ENCODE results near the gene HSH2D. TPM values are rescaled to one million over a fixed set of nuclear protein-coding genes. Genes with fewer than 3 reads are reported as not detected.

HSH2D gene
- total and polyA plus RNA-seq, 4 donors, result 5.5 to 9.3 (median 6.4) TPM

DNA sequence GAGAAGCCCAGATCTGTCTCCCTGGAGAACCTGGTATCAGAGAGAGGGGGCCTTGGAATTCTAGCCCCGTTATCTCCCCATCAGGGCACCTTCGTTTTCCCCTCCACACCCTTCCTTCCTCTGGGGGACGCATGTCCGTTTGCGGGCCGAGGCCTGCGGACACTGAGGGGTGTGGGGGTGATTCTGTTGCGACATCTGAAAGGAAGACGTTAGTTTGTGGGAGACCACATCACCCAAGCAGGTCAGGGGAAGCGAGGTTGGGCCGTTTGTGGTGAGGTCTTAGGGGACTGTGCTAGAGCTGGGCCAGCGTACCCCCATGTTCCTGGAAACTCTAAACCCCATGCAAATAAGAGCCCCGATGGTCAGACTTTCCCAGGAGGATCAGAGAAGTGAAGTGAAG is 3.7 kb upstream of the HSH2D start:
- Histone ChIP-seq H3K36me3 (ENCODE audit: control insufficient read depth in 4 of 4, insufficient read depth in 4 of 4, low read length in 4 of 4) (no peaks in the 10 kb centered on the region), H3K4me3 (no peak overlapping the region), H3K4me1 (ENCODE audit: control insufficient read depth in 5 of 5, insufficient read depth in 5 of 5, low read length in 5 of 5) (peaks cover 0 to 8% (median 0%) of the 10 kb centered on the region in 5 donors), H3K27me3 (ENCODE audit: control insufficient read depth in 3 of 3, insufficient read depth in 3 of 3, low read length in 2 of 3) (no peaks in the 10 kb centered on the region), H3K27ac (ENCODE audit: low read depth in 1 of 2, low read length in 1 of 2) (no peak overlapping the region), H3K9me3 (ENCODE audit: control insufficient read depth in 4 of 4, insufficient read depth in 3 of 4, low read length in 3 of 4) (no peaks in the 10 kb centered on the region), H3K9ac (ENCODE audit: insufficient read depth in 1 of 2, low read length in 2 of 2) (no peak overlapping the region)
- DNase-seq, result no peak
- WGBS, 2 donors, result 26 to 43% methylated on average over 13 of the region's 13 CpGs
- TF ChIP-seq, protein P1, sequence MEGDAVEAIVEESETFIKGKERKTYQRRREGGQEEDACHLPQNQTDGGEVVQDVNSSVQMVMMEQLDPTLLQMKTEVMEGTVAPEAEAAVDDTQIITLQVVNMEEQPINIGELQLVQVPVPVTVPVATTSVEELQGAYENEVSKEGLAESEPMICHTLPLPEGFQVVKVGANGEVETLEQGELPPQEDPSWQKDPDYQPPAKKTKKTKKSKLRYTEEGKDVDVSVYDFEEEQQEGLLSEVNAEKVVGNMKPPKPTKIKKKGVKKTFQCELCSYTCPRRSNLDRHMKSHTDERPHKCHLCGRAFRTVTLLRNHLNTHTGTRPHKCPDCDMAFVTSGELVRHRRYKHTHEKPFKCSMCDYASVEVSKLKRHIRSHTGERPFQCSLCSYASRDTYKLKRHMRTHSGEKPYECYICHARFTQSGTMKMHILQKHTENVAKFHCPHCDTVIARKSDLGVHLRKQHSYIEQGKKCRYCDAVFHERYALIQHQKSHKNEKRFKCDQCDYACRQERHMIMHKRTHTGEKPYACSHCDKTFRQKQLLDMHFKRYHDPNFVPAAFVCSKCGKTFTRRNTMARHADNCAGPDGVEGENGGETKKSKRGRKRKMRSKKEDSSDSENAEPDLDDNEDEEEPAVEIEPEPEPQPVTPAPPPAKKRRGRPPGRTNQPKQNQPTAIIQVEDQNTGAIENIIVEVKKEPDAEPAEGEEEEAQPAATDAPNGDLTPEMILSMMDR (IDR thresholded peaks at IDR 0.05; ENCODE audit: control extremely low read depth, extremely low read depth), result no peak
- ATAC-seq (ENCODE audit: insufficient read depth, low FRiP score), result no peak

DNA sequence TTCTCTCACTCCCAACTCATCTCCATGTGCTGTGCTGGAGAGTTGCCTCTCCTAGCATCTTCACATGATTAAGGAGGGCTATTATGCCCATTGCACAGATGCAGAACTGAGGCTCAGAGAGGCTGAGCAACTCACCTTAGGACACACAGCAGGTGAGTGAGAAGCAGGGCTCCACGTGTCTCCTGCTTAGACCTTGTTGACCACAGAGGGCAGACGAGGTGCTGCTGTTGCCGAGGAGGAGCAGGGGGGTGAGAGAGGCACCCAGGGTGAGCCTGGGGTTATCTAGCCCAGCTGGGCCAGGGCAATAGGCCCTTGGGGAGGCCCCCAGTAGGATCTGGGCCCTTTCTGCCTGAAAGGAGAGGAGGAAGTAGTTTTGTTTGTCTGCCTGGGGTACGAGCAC is 2.4 kb upstream of the HSH2D start:
- no peak overlapping the region for H3K4me3 ChIP-seq
- no peak overlapping the region for H3K9ac ChIP-seq (ENCODE audit: insufficient read depth in 1 of 2, low read length in 2 of 2)
- no peaks in the 10 kb centered on the region for H3K36me3 ChIP-seq (ENCODE audit: control insufficient read depth in 4 of 4, insufficient read depth in 4 of 4, low read length in 4 of 4)
- peaks cover 0 to 8% (median 0%) of the 10 kb centered on the region in 5 donors for H3K4me1 ChIP-seq (ENCODE audit: control insufficient read depth in 5 of 5, insufficient read depth in 5 of 5, low read length in 5 of 5)
- no peaks in the 10 kb centered on the region for H3K27me3 ChIP-seq (ENCODE audit: control insufficient read depth in 3 of 3, insufficient read depth in 3 of 3, low read length in 2 of 3)
- no peaks in the 10 kb centered on the region for H3K9me3 ChIP-seq (ENCODE audit: control insufficient read depth in 4 of 4, insufficient read depth in 3 of 4, low read length in 3 of 4)
- H3K27ac ChIP-seq (ENCODE audit: low read depth in 1 of 2, low read length in 1 of 2), result no peak overlapping the region
- 17 to 51% methylated on average over 4 of the region's 4 CpGs for WGBS, 2 donors
- DNase-seq, result no peak
- TF ChIP-seq, protein P1 (IDR thresholded peaks at IDR 0.05; ENCODE audit: control extremely low read depth, extremely low read depth), result no peak
- ATAC-seq (ENCODE audit: insufficient read depth, low FRiP score), result no peak

DNA sequence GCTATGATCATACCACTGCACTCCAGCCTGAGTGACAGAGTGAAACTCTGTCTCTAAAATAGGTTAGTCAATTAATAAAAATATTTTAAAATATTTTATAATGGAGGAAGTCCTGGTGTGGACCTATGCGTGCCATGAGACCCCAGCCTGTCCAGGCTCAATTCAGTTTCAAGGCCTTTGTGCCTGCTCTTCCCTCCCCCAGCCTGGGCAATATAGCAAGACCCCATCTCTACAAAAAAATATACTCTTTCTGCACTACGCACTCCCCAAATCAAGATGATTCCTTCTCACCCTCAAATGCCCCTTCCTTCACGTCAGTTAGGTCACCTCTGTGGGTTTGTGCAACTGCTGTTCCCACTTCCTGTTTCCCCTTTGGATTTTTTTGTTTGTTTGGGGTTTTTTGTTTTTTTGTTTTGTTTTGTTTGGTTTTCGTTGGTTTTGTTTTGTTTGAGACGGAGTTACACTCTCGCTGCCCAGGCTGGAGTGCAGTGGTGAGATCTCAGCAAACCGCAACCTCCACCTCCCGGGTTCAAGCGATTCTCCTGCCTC is 1.4 kb upstream of the HSH2D start:
- H3K36me3 ChIP-seq (ENCODE audit: control insufficient read depth in 4 of 4, insufficient read depth in 4 of 4, low read length in 4 of 4), result no peaks in the 10 kb centered on the region
- H3K27me3 ChIP-seq (ENCODE audit: control insufficient read depth in 3 of 3, insufficient read depth in 3 of 3, low read length in 2 of 3), result no peaks in the 10 kb centered on the region
- no peak overlapping the region for H3K4me3 ChIP-seq
- H3K4me1 ChIP-seq (ENCODE audit: control insufficient read depth in 5 of 5, insufficient read depth in 5 of 5, low read length in 5 of 5), result peaks cover 0 to 8% (median 0%) of the 10 kb centered on the region in 5 donors
- ATAC-seq (ENCODE audit: insufficient read depth, low FRiP score) (no peak), DNase-seq (no peak)
- peak overlapping the region in 1 of 2 donors; percentile 5 for H3K27ac ChIP-seq (ENCODE audit: low read depth in 1 of 2, low read length in 1 of 2)
- WGBS, 2 donors, result 56 to 67% methylated on average over 9 of the region's 9 CpGs
- no peaks in the 10 kb centered on the region for H3K9me3 ChIP-seq (ENCODE audit: control insufficient read depth in 4 of 4, insufficient read depth in 3 of 4, low read length in 3 of 4)
- TF ChIP-seq, protein P1 (IDR thresholded peaks at IDR 0.05; ENCODE audit: control extremely low read depth, extremely low read depth), result no peak
- H3K9ac ChIP-seq (ENCODE audit: insufficient read depth in 1 of 2, low read length in 2 of 2), result no peak overlapping the region

DNA sequence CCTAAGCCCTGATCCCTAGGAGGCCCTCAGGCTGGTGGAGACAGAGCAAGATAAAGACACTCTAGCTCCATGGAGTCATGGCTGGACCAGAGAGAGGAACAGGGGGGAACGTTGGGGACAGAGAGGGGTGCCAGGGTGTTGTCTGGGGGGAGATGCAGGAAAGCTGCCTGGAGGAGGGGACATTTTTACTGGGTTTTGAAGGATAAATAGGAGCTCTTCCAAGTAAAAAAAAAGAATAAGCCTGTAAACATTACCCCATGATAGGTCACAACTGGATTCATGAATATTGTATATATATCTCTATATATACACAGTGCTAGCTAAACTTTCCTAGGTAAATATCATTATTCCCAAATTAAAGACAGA is 714 bp downstream of the HSH2D start:
- H3K4me1 ChIP-seq (ENCODE audit: control insufficient read depth in 5 of 5, insufficient read depth in 5 of 5, low read length in 5 of 5), result peaks cover 0 to 8% (median 0%) of the 10 kb centered on the region in 5 donors

More for the DNA sequence above, 714 bp downstream of the HSH2D start:
- 50 to 53% methylated on average over 1 of the region's 1 CpG for WGBS, 2 donors
- no peak for DNase-seq
- no peak overlapping the region for H3K4me3 ChIP-seq
- H3K9me3 ChIP-seq (ENCODE audit: control insufficient read depth in 4 of 4, insufficient read depth in 3 of 4, low read length in 3 of 4), result no peaks in the 10 kb centered on the region
- H3K36me3 ChIP-seq (ENCODE audit: control insufficient read depth in 4 of 4, insufficient read depth in 4 of 4, low read length in 4 of 4), result no peaks in the 10 kb centered on the region
- peak overlapping the region in 1 of 2 donors; percentile 34 for H3K27ac ChIP-seq (ENCODE audit: low read depth in 1 of 2, low read length in 1 of 2)
- H3K9ac ChIP-seq (ENCODE audit: insufficient read depth in 1 of 2, low read length in 2 of 2), result no peak overlapping the region
- no peak for ATAC-seq (ENCODE audit: insufficient read depth, low FRiP score)
- TF ChIP-seq, protein P1 (IDR thresholded peaks at IDR 0.05; ENCODE audit: control extremely low read depth, extremely low read depth), result no peak
- no peaks in the 10 kb centered on the region for H3K27me3 ChIP-seq (ENCODE audit: control insufficient read depth in 3 of 3, insufficient read depth in 3 of 3, low read length in 2 of 3)

Data from lung (tissue), 12 donors.